ENCODE results near the gene CACNG5.

CACNG5 gene

DNA sequence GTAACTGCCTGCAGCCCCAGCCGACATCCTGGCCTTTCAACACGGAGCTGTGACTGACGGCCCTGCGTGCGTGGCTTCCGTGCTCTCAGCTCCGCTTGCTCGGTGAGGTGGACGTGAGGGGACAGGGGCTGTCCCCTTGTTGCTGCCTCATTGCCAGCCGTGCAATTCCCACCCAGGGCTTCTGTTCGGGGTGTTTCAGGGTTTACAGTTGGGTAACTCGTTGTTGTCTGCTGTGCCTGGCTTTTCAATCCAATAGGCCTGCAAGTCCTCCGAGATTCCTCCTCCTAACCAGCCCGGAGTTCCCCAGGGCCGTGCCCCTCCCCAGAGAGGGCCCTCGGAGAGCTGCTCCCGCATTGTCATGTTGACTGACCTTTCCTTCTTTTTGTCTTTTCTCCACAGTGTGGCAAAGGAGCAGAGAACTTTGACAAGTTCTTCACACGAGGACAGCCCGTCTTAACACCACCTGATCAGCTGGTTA lies 31.4 kb upstream of the CACNG5 start:
- Histone ChIP-seq H3K9me3 (ENCODE audit: control insufficient read depth, insufficient read depth, low read length) (no peaks in the 10 kb centered on the region), H3K27me3 (ENCODE audit: control insufficient read depth, insufficient read depth, low read length) (no peaks in the 10 kb centered on the region), H3K4me1 (ENCODE audit: control insufficient read depth, insufficient read depth, low read length) (peaks cover 5% of the 10 kb centered on the region; the same call in 1 of the 2 replicates), H3K36me3 (ENCODE audit: control insufficient read depth, insufficient read depth, low read length) (no peaks in the 10 kb centered on the region), H3K27ac (ENCODE audit: low read length) (no peak overlapping the region), H3K4me3 (ENCODE audit: low read length) (no peak overlapping the region)
- no CpG with 5 or more reads among the region's 19 CpGs for WGBS (ENCODE audit: insufficient coverage, insufficient read length)
- peak; percentile 16 for DNase-seq (ENCODE audit: low read depth, low spot score)

DNA sequence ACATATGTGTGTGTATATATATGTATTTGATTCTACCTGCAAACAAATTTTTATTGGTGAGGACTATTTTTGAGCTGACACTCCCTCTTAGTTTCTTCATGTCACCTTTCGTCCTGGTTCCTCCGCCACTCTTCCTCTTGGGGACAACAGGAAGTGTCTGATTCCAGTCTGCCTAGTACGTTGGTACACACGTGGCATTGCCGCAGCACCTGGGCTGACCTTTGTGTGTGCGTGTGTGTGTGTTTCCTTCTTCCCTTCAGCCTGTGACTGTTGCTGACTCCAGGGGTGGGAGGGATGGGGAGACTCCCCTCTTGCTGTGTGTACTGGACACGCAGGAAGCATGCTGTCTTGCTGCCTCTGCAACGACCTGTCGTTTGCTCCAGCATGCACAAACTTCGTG lies 29.4 kb upstream of the CACNG5 start:
- Histone ChIP-seq H3K36me3 (ENCODE audit: control insufficient read depth, insufficient read depth, low read length) (no peaks in the 10 kb centered on the region), H3K9me3 (ENCODE audit: control insufficient read depth, insufficient read depth, low read length) (no peaks in the 10 kb centered on the region), H3K27ac (ENCODE audit: low read length) (no peak overlapping the region), H3K4me1 (ENCODE audit: control insufficient read depth, insufficient read depth, low read length) (peaks cover 5% of the 10 kb centered on the region; the same call in 1 of the 2 replicates), H3K27me3 (ENCODE audit: control insufficient read depth, insufficient read depth, low read length) (no peaks in the 10 kb centered on the region), H3K4me3 (ENCODE audit: low read length) (no peak overlapping the region)
- no CpG with 5 or more reads among the region's 10 CpGs for WGBS (ENCODE audit: insufficient coverage, insufficient read length)
- no peak for DNase-seq (ENCODE audit: low read depth, low spot score)

DNA sequence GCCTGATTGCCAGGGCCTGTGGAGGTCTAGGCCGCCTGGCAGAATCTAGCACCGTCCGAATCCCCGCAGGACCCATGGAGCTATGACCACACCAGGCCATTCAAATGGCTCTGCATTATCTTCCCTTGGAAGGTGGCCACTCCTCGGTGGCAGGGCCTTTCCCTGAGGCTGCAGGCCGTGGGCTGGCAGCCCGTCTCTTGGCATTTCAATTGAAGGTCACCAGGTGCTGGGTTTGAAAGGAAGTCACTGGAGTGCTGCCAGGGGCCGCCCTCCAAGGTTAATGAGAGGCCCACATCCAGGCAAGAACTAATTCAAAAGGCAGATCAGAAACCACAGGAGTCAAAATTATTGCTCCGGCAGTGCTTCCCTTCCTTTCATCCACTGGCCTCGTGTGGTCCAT lies 27.7 kb upstream of the CACNG5 start:
- DNase-seq (ENCODE audit: low read depth, low spot score), result no peak
- Histone ChIP-seq H3K9me3 (ENCODE audit: control insufficient read depth, insufficient read depth, low read length) (no peaks in the 10 kb centered on the region), H3K27ac (ENCODE audit: low read length) (no peak overlapping the region), H3K27me3 (ENCODE audit: control insufficient read depth, insufficient read depth, low read length) (no peaks in the 10 kb centered on the region), H3K4me1 (ENCODE audit: control insufficient read depth, insufficient read depth, low read length) (peaks cover 5% of the 10 kb centered on the region; the same call in 1 of the 2 replicates), H3K4me3 (ENCODE audit: low read length) (no peak overlapping the region), H3K36me3 (ENCODE audit: control insufficient read depth, insufficient read depth, low read length) (no peaks in the 10 kb centered on the region)
- WGBS (ENCODE audit: insufficient coverage, insufficient read length), result no CpG with 5 or more reads among the region's 10 CpGs

DNA sequence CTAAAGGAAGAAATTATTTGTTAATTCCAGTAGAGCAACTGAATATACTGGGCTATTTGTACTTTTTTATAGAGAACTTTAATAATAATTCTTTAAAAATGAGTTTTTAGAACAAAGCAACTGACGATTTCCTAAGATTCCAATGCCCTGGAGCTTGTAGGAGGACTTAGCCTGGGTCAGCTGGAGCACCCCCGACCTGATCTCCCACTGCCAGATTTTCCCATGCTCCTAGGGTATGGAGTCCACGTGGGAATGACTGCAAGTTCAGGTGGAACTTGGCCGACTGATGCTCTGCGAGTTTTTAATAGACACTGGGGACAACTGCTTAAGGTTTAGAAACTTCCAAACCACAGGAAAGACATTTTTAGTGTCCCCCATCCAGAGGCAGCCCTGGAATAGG lies 25.5 kb upstream of the CACNG5 start:
- Histone ChIP-seq H3K27me3 (ENCODE audit: control insufficient read depth, insufficient read depth, low read length) (no peaks in the 10 kb centered on the region), H3K4me1 (ENCODE audit: control insufficient read depth, insufficient read depth, low read length) (no peaks in the 10 kb centered on the region), H3K27ac (ENCODE audit: low read length) (no peak overlapping the region), H3K36me3 (ENCODE audit: control insufficient read depth, insufficient read depth, low read length) (no peaks in the 10 kb centered on the region), H3K4me3 (ENCODE audit: low read length) (no peak overlapping the region), H3K9me3 (ENCODE audit: control insufficient read depth, insufficient read depth, low read length) (no peaks in the 10 kb centered on the region)
- WGBS (ENCODE audit: insufficient coverage, insufficient read length), result no CpG with 5 or more reads among the region's 5 CpGs
- DNase-seq (ENCODE audit: low read depth, low spot score), result no peak

DNA sequence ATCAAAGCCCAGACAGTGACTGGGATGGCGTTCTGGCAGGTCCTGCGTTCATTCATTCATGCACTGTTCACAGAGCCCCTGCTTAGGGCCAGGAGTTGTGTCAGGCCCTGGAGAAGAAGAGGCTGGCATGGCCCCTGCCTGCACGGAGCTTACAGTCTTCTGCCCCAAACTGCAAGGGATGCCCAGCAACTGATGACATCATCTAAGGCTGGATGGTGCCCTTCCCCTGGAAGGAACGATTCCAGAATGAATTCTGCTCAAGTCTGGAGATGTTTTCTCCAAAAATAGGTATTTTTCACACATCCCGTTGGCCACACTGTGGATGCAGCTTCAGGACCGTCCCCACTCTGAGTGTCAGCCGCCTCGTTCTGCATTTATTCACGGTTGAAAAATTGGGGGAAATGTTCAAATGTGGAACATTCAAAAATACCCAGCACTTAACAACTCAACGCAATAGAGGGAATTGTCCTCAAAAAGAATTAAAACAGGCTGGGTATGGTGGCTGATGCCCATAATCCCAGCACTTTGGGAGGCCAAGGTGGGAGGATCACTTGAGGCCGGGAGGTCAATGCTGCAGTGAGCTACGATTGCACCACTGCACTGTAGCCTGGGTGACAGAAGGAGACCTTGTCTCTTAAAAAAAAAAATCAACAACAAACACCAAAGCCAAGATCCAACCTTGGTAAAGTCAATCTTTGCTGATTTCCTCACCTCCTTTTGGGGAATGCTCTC lies 23.8 kb upstream of the CACNG5 start:
- Histone ChIP-seq H3K36me3 (ENCODE audit: control insufficient read depth, insufficient read depth, low read length) (no peaks in the 10 kb centered on the region), H3K4me3 (ENCODE audit: low read length) (no peak overlapping the region), H3K4me1 (ENCODE audit: control insufficient read depth, insufficient read depth, low read length) (no peaks in the 10 kb centered on the region), H3K27me3 (ENCODE audit: control insufficient read depth, insufficient read depth, low read length) (no peaks in the 10 kb centered on the region), H3K9me3 (ENCODE audit: control insufficient read depth, insufficient read depth, low read length) (no peaks in the 10 kb centered on the region), H3K27ac (ENCODE audit: low read length) (no peak overlapping the region)
- no CpG with 5 or more reads among the region's 12 CpGs for WGBS (ENCODE audit: insufficient coverage, insufficient read length)
- DNase-seq (ENCODE audit: low read depth, low spot score), result no peak

DNA sequence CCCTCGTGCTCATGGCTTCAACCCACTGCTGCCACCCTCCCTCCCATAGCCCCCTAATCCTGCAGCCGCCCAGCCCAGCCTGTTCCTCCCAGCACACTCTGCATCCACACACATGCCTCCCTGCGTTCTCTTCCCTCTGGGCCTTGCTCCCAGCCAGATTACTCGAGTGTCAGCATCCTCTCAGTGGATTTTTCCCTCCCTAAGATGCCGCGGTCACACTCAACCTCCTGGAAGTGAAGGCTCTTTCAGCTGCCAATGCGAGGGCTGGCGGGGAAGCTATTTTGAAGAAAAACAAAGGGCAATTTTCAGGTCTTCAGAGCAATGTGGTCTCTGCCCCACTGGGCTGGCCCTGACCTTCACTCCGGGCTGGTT lies 23.2 kb upstream of the CACNG5 start:
- H3K9me3 ChIP-seq (ENCODE audit: control insufficient read depth, insufficient read depth, low read length), result no peaks in the 10 kb centered on the region
- no CpG with 5 or more reads among the region's 9 CpGs for WGBS (ENCODE audit: insufficient coverage, insufficient read length)
- no peak overlapping the region for H3K27ac ChIP-seq (ENCODE audit: low read length)
- no peak for DNase-seq (ENCODE audit: low read depth, low spot score)
- no peaks in the 10 kb centered on the region for H3K4me1 ChIP-seq (ENCODE audit: control insufficient read depth, insufficient read depth, low read length)
- H3K27me3 ChIP-seq (ENCODE audit: control insufficient read depth, insufficient read depth, low read length), result no peaks in the 10 kb centered on the region
- no peak overlapping the region for H3K4me3 ChIP-seq (ENCODE audit: low read length)
- H3K36me3 ChIP-seq (ENCODE audit: control insufficient read depth, insufficient read depth, low read length), result no peaks in the 10 kb centered on the region

DNA sequence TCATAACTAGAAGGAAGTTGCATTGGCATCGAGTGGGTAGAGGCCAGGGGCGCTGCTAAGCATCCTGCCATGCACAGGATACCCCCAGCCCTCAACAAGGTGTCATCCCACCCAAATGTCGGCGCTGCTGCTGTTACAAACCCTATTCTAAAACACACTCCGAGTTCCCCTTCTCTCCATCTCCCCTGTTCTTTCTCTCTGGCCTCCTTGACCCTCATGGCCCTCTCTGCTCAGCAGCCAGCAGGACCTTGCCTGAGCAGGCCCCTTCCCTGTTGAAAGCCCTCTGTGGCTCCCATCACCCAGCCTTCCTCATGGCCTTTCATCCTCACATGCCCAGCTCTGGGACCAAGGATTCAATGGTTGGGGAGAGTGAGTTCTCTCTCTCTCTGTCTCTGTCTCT lies 22.3 kb upstream of the CACNG5 start:
- no CpG with 5 or more reads among the region's 5 CpGs for WGBS (ENCODE audit: insufficient coverage, insufficient read length)
- no peak overlapping the region for H3K4me3 ChIP-seq (ENCODE audit: low read length)
- H3K27ac ChIP-seq (ENCODE audit: low read length), result no peak overlapping the region
- H3K27me3 ChIP-seq (ENCODE audit: control insufficient read depth, insufficient read depth, low read length), result no peaks in the 10 kb centered on the region
- H3K36me3 ChIP-seq (ENCODE audit: control insufficient read depth, insufficient read depth, low read length), result no peaks in the 10 kb centered on the region
- no peaks in the 10 kb centered on the region for H3K4me1 ChIP-seq (ENCODE audit: control insufficient read depth, insufficient read depth, low read length)
- H3K9me3 ChIP-seq (ENCODE audit: control insufficient read depth, insufficient read depth, low read length), result no peaks in the 10 kb centered on the region
- no peak for DNase-seq (ENCODE audit: low read depth, low spot score)

DNA sequence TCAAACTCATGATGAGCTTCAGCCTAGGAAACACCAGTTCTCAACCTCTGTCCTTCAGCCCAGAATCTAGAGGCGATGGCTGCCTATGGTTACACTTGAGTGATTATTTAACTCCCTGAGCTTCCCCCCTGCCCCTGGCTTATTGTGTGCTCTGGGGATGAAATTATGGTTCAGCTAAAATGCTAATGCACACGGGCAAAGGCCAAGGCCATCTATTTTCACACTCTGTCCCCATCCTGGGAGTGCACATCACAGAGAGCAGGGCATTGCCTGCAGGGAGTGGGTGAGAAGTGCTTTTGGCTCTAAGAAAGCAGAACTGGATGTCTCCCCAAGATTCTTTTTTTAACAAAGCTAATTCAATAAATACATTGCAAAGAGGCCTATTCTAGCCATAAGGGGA lies 21.6 kb upstream of the CACNG5 start:
- H3K27ac ChIP-seq (ENCODE audit: low read length), result no peak overlapping the region
- no CpG with 5 or more reads among the region's 2 CpGs for WGBS (ENCODE audit: insufficient coverage, insufficient read length)
- H3K4me3 ChIP-seq (ENCODE audit: low read length), result no peak overlapping the region

DNA sequence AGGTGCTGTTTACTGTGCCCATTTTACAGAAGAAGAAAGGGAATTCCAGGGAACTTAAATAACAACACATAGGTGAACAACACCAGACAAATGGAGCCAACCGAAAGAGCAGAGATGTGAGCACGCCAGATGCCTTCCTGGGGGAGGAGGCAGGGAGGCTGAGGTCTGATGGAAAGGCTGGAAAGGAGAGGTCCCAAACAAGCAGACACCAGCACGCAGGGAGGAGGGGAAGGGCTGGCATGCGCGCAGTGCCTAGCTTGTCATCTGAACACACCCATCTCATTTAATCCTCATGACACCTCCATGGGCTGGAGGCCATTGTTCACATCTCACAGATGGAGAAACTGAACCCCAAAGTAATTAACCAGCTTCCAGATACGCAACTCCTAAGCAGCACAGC lies 20.9 kb upstream of the CACNG5 start:
- Histone ChIP-seq H3K4me1 (ENCODE audit: control insufficient read depth, insufficient read depth, low read length) (no peaks in the 10 kb centered on the region), H3K4me3 (ENCODE audit: low read length) (no peak overlapping the region), H3K27ac (ENCODE audit: low read length) (no peak overlapping the region), H3K27me3 (ENCODE audit: control insufficient read depth, insufficient read depth, low read length) (no peaks in the 10 kb centered on the region), H3K9me3 (ENCODE audit: control insufficient read depth, insufficient read depth, low read length) (no peaks in the 10 kb centered on the region), H3K36me3 (ENCODE audit: control insufficient read depth, insufficient read depth, low read length) (no peaks in the 10 kb centered on the region)
- WGBS (ENCODE audit: insufficient coverage, insufficient read length), result no CpG with 5 or more reads among the region's 6 CpGs
- no peak for DNase-seq (ENCODE audit: low read depth, low spot score)

More for the DNA sequence above, 21.6 kb upstream of the CACNG5 start:
- no peaks in the 10 kb centered on the region for H3K36me3 ChIP-seq (ENCODE audit: control insufficient read depth, insufficient read depth, low read length)
- H3K4me1 ChIP-seq (ENCODE audit: control insufficient read depth, insufficient read depth, low read length), result no peaks in the 10 kb centered on the region
- no peak for DNase-seq (ENCODE audit: low read depth, low spot score)
- no peaks in the 10 kb centered on the region for H3K9me3 ChIP-seq (ENCODE audit: control insufficient read depth, insufficient read depth, low read length)
- no peaks in the 10 kb centered on the region for H3K27me3 ChIP-seq (ENCODE audit: control insufficient read depth, insufficient read depth, low read length)

DNA sequence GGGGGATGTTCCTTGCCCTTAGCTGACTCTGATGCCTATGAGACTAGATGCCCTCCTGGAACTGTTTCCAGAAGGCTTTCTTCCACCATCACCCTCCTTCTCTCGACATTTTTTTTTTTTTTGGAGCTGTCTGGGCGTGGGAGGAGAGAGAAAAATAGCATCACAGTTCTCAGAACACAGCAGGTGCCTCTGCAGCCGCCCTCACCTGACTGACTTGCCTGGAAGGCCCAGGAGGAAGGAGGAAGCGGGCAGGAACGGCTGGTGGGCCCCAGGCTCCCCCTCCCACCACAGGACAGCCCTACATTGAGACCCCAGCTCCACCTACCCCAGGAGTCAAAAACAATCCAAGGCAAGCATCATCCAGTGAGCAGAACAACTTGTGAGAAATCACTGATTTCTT lies 20.3 kb upstream of the CACNG5 start:
- Histone ChIP-seq H3K36me3 (ENCODE audit: control insufficient read depth, insufficient read depth, low read length) (no peaks in the 10 kb centered on the region), H3K27me3 (ENCODE audit: control insufficient read depth, insufficient read depth, low read length) (no peaks in the 10 kb centered on the region), H3K4me3 (ENCODE audit: low read length) (no peak overlapping the region), H3K9me3 (ENCODE audit: control insufficient read depth, insufficient read depth, low read length) (no peaks in the 10 kb centered on the region), H3K4me1 (ENCODE audit: control insufficient read depth, insufficient read depth, low read length) (no peaks in the 10 kb centered on the region), H3K27ac (ENCODE audit: low read length) (no peak overlapping the region)
- DNase-seq (ENCODE audit: low read depth, low spot score), result no peak
- no CpG with 5 or more reads among the region's 5 CpGs for WGBS (ENCODE audit: insufficient coverage, insufficient read length)

DNA sequence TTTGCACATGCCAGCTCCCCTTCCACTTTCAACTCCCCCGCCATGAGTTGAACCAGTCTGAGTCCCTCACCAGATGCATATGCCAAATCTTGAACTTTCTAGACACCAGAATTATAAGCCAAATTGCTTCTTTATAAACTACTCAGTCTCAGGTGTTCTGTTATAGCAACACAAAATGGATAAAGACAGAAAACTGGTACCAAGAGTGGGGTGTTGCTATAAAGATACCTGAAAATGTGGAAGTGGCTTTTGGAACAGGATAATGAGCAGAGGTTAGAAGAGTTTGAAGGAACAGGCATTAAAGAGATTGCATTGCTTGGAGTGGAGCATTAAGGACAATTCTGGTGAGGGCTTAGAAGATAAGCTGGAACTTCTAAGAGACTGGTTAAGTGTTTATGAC lies 17.2 kb upstream of the CACNG5 start:
- no peaks in the 10 kb centered on the region for H3K4me1 ChIP-seq (ENCODE audit: control insufficient read depth, insufficient read depth, low read length)
- no peaks in the 10 kb centered on the region for H3K9me3 ChIP-seq (ENCODE audit: control insufficient read depth, insufficient read depth, low read length)
- H3K27me3 ChIP-seq (ENCODE audit: control insufficient read depth, insufficient read depth, low read length), result no peaks in the 10 kb centered on the region
- WGBS (ENCODE audit: insufficient coverage, insufficient read length), result no CpG with 5 or more reads among the region's 1 CpG
- no peak overlapping the region for H3K27ac ChIP-seq (ENCODE audit: low read length)
- no peak for DNase-seq (ENCODE audit: low read depth, low spot score)
- no peak overlapping the region for H3K4me3 ChIP-seq (ENCODE audit: low read length)
- H3K36me3 ChIP-seq (ENCODE audit: control insufficient read depth, insufficient read depth, low read length), result no peaks in the 10 kb centered on the region
